ENCODE data around the gene DGAT2.

- TF ChIP-seq CTCF (IDR thresholded peaks at IDR 0.05; ENCODE audit: low read length) (no peak), EZH2 (IDR thresholded peaks at IDR 0.05; ENCODE audit: borderline replicate concordance, low read length) (no peak)
Observed at GRCh38 chr11:75811485-75811884, 42.9 kb downstream of the DGAT2 start.

All from OCI-LY1 (cell line).